Suppressor macrophage treated with lipopolysaccharide for 4 hours (primary cell): ENCODE data around the gene CPEB2.
A peak's percentile ranks its signal among the peaks of the same experiment; 100 is the strongest.
"Not testable (repeated sequence)": the region's sequence is repeated elsewhere in the genome, so short reads cannot be mapped to it uniquely, and the experiment has no call there.

Experiments used
- DNase-seq: peaks from one replicate; pipeline ENCODE4 v3.0.0-alpha.2; 2020

Gene CPEB2

GRCh38 chr4:15063341-15063740, 61.1 kb downstream of the CPEB2 start:
- no peak for DNase-seq

GRCh38 chr4:15065516-15065915, 63.2 kb downstream of the CPEB2 start:
- DNase-seq = no peak

- DNase-seq = no peak
These were observed 63.9 kb downstream of the CPEB2 start for GRCh38 chr4:15066140-15066539.

GRCh38 chr4:15068298-15068697, 66.0 kb downstream of the CPEB2 start:
- no peak for DNase-seq

- DNase-seq = no peak
These were observed 73.6 kb downstream of the CPEB2 start for GRCh38 chr4:15075875-15076274.

- peak; percentile 42 for DNase-seq
These were observed 75.7 kb downstream of the CPEB2 start for GRCh38 chr4:15077969-15078368.

- peak; percentile 35 for DNase-seq
These were observed 76.7 kb downstream of the CPEB2 start for GRCh38 chr4:15078682-15079642.

GRCh38 chr4:15084780-15085179, 82.5 kb downstream of the CPEB2 start:
- no peak for DNase-seq

GRCh38 chr4:15085762-15086161, 83.5 kb downstream of the CPEB2 start:
- DNase-seq = not testable (repeated sequence)

GRCh38 chr4:15086259-15086658, 84.0 kb downstream of the CPEB2 start:
- not testable (repeated sequence) for DNase-seq

- DNase-seq = no peak
These were observed 86.2 kb downstream of the CPEB2 start for GRCh38 chr4:15088394-15089035.

GRCh38 chr4:15089979-15090378, 87.7 kb downstream of the CPEB2 start:
- DNase-seq = no peak

GRCh38 chr4:15100380-15100779, 98.1 kb downstream of the CPEB2 start:
- DNase-seq = no peak

- no peak for DNase-seq
These were observed 98.9 kb downstream of the CPEB2 start for GRCh38 chr4:15100994-15101695.

GRCh38 chr4:15104825-15105224, 102.5 kb downstream of the CPEB2 start:
- no peak for DNase-seq

GRCh38 chr4:15106399-15106798, 104.1 kb downstream of the CPEB2 start:
- no peak for DNase-seq

GRCh38 chr4:15109600-15109999, 107.3 kb downstream of the CPEB2 start:
- DNase-seq = no peak

- no peak for DNase-seq
These were observed 107.9 kb downstream of the CPEB2 start for GRCh38 chr4:15110120-15110571.

GRCh38 chr4:15116509-15117079, 114.3 kb downstream of the CPEB2 start:
- no peak for DNase-seq

GRCh38 chr4:15117270-15117946, 115.1 kb downstream of the CPEB2 start:
- no peak for DNase-seq

GRCh38 chr4:15118292-15118691, 116.0 kb downstream of the CPEB2 start:
- DNase-seq = no peak
